HFFc6 (cell line): Measurements from ENCODE around the gene MMS19. TPM values are rescaled to one million over a fixed set of nuclear protein-coding genes. Genes with fewer than 3 reads are reported as not detected.

Experiments used
- DNase-seq: peaks from one replicate; pipeline ENCODE4 v3.0.0-alpha.2; 2018
- H3K27ac Mint-ChIP-seq: 2 replicates; pipeline ENCODE4 v1.8.0; 2020; ENCODE audit warnings: mild to moderate bottlenecking, mixed read lengths
- H3K27me3 Mint-ChIP-seq: 2 replicates; pipeline ENCODE4 v1.8.0; 2021; ENCODE audit warnings: mild to moderate bottlenecking, moderate library complexity, mixed read lengths; ENCODE audit not compliant: insufficient read depth
- H3K36me3 Mint-ChIP-seq: 2 replicates; pipeline ENCODE4 v1.8.0; 2021; ENCODE audit warnings: low read depth, mixed read lengths
- H3K4me1 Mint-ChIP-seq: 2 replicates; pipeline ENCODE4 v1.8.0; 2020; ENCODE audit warnings: low read depth, mixed read lengths
- H3K4me3 Mint-ChIP-seq: 2 replicates; pipeline ENCODE4 v1.8.0; 2020; ENCODE audit warnings: mild to moderate bottlenecking, moderate library complexity, mixed read lengths
- H3K9me3 Mint-ChIP-seq: 2 replicates; pipeline ENCODE4 v1.8.0; 2020; ENCODE audit warnings: mild to moderate bottlenecking, mixed read lengths
- total RNA-seq, 6 experiments: library from RNA; stranded (reverse); fragmentation: NEBNext Ultra II Directional; extraction: Animal tissue kit (Norgen Biotek cat#: 25700); gene quantifications; 2 replicates in 1 of 6; 3 replicates in 5 of 6; pipeline ENCODE4 v1.2.3, GENCODE V29; 2021
- TF ChIP-seq, protein P1 (sequence below): fragments of 200-600 bp; sonication (generic); IDR thresholded peaks from 2 replicates; pipeline ENCODE4 v1.5.0; 2021; ENCODE audit warnings: antibody characterized with exemption, mild to moderate bottlenecking

The MMS19 gene
- total RNA-seq, 6 experiments from 2014 or later, result 53.8 to 61.2 (median 56.3) TPM

DNA sequence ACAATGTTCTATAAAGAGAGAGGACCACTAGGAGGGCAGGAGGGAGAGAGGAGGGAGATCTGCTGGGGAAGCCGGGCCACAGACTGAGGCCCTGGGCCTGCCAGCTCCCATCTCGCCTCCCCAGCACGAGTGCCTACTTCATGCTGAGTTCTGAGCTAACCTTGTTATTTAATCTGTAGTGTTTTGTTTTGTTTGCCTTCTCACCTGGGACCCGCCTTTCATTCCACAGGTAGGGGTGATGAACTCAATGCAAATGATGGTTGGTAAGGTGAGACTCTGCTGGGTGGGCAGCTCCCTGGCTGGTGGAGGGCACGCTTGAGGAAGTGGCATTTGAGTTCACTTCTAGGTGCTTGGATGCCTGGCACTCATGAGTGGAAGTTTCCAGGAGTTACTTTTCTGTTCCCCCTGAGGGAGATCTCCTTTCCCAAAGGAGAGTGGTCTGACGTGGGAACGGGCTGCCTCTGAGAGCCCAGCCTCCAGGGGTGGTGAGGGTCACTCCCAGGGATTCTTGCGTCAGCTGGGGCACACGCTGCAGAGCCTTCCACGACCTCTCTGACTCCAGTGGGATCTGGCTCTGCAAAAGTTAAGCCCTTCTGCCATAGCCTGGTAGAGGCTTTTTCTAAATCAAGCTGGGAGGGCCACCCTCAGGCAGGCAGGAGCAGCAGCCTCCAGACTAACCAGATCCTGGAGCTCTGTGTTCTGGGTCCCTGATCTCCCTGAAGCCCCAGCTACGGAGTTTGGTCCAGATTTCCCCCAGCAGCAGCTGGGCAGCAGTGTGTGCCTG, 22.9 kb upstream of the MMS19 start:
- Mint-ChIP-seq H3K27me3 (no peaks in the 10 kb centered on the region; the same call in 1 of the 2 replicates), H3K4me1 (peaks cover 32% of the 10 kb centered on the region), H3K4me3 (no peak overlapping the region), H3K27ac (no peak overlapping the region), H3K9me3 (no peaks in the 10 kb centered on the region), H3K36me3 (no peaks in the 10 kb centered on the region)
- DNase-seq, result no peak
- TF ChIP-seq, protein P1, sequence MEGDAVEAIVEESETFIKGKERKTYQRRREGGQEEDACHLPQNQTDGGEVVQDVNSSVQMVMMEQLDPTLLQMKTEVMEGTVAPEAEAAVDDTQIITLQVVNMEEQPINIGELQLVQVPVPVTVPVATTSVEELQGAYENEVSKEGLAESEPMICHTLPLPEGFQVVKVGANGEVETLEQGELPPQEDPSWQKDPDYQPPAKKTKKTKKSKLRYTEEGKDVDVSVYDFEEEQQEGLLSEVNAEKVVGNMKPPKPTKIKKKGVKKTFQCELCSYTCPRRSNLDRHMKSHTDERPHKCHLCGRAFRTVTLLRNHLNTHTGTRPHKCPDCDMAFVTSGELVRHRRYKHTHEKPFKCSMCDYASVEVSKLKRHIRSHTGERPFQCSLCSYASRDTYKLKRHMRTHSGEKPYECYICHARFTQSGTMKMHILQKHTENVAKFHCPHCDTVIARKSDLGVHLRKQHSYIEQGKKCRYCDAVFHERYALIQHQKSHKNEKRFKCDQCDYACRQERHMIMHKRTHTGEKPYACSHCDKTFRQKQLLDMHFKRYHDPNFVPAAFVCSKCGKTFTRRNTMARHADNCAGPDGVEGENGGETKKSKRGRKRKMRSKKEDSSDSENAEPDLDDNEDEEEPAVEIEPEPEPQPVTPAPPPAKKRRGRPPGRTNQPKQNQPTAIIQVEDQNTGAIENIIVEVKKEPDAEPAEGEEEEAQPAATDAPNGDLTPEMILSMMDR, result no peak

DNA sequence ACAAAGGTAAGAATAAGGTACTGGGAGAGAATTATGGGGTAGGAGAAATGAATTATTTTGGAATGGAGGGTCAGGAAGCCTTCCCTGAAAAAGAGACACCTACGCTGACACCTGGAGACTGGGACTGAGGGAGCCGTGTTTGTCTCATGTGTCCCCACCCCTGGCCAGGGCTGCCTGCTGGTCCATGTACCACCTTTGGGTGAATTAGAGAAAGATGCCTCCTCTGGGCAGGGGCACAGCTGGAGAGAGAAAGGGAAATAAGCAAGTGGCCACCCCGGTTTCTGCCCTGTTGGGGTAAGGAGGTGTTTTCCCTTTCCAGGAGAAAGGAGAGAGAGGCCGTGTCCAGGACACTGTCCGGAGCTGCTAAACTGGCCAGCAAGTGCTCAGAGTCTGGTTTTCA, 22.3 kb upstream of the MMS19 start:
- Mint-ChIP-seq H3K27me3 (no peaks in the 10 kb centered on the region; the same call in 1 of the 2 replicates), H3K36me3 (no peaks in the 10 kb centered on the region), H3K4me1 (peaks cover 26% of the 10 kb centered on the region), H3K4me3 (no peak overlapping the region), H3K9me3 (no peaks in the 10 kb centered on the region), H3K27ac (no peak overlapping the region)
- no peak for DNase-seq
- TF ChIP-seq, protein P1, result no peak

DNA sequence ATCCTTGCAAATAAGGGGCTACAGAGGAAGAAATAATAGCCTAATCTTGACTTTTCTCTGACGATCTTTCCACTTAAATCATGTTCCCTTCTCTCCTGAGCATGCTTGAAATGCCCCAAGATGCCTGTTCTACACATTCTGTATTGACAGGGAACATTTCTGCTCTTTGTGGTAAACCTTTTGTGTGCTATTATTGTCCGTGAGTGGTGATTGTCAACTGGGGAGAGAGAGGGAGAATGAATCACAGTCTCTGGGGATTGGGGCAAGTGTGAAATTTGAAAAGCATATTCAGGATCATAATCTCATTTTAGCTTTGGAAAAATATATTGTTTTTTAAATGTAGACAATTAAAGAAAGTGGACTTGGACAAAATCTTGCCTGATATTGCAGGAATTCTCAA, 21.1 kb upstream of the MMS19 start:
- H3K36me3 Mint-ChIP-seq, result no peaks in the 10 kb centered on the region
- TF ChIP-seq, protein P1, result no peak
- H3K27ac Mint-ChIP-seq, result no peak overlapping the region
- H3K9me3 Mint-ChIP-seq, result no peaks in the 10 kb centered on the region
- H3K27me3 Mint-ChIP-seq, result no peaks in the 10 kb centered on the region; the same call in 1 of the 2 replicates
- no peak for DNase-seq
- H3K4me3 Mint-ChIP-seq, result no peak overlapping the region
- H3K4me1 Mint-ChIP-seq, result peaks cover 26% of the 10 kb centered on the region

DNA sequence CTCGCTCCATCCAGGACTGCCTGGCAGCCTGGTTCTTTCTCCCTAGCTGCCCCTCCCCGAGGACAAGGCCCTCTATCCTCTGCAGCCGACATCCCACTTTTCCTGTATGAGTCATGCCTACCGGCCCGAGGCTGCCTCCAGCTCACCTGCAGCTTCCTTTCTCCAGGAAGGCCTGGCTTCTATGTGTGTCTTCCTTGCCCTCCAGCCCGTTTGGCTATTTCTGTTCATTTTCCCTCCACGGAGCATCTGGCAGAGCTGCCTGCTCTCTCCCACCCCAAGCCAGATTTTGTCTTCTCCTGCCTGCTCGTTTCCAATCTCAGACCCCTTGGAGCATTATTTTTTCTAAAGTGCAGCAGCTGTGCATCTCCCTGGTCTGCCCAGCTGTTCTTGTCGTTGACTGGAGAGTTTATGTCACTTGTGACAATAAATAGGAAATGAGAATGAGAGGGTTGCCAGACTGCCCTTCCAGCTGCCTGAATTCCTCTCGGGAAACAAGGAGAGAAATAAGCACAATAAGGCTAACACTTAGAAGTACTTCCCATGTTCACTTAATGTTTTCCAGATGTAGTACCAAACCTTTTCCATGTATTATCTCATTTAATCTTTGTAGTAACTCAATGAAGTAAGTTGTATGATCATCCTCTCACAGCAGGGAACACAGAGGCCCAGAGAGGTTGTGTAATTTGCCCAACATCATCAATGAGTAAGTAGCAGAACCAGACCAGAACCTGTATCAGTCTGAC, 20.2 kb upstream of the MMS19 start:
- peak overlapping the region; percentile 58 for H3K27ac Mint-ChIP-seq
- H3K27me3 Mint-ChIP-seq, result no peaks in the 10 kb centered on the region; the same call in 1 of the 2 replicates
- H3K9me3 Mint-ChIP-seq, result no peaks in the 10 kb centered on the region
- TF ChIP-seq, protein P1, result no peak
- no peak overlapping the region for H3K4me3 Mint-ChIP-seq
- no peaks in the 10 kb centered on the region for H3K36me3 Mint-ChIP-seq
- H3K4me1 Mint-ChIP-seq, result peaks cover 26% of the 10 kb centered on the region
- DNase-seq, result peak; percentile 19

DNA sequence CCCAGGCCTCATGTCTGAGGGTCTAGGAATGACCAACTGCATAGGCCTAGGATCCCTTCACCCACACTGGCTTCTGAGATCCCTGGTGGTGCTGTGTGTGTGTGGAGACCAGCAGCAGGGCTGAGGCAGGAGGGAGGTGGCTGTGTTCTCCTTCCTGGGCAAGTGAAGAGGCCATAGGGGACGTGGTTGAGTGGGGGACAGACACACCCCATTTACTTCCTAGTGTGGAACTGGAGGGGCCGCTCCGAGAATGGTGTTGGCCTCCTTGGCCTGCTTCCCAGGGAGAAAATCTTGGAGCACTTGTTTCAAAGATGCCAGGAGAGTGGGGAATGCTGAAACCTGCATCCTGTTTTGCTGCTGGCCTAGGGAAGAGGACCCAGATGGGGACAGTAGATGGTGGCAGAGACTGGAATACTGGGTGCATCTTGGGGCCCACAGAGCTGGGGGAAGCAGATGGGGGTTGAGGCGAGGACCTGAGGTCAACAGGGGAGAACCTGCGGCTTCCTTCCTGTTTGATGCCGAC, 19.6 kb upstream of the MMS19 start:
- Mint-ChIP-seq H3K27ac (0 out of 2 replicates have a peak overlapping the region, but pooled peaks have one; percentile 8), H3K4me1 (peaks cover 31% of the 10 kb centered on the region)

More for the DNA sequence above, 19.6 kb upstream of the MMS19 start:
- no peak overlapping the region for H3K4me3 Mint-ChIP-seq
- DNase-seq, result no peak
- H3K36me3 Mint-ChIP-seq, result no peaks in the 10 kb centered on the region
- no peaks in the 10 kb centered on the region for H3K9me3 Mint-ChIP-seq
- TF ChIP-seq, protein P1, result no peak
- no peaks in the 10 kb centered on the region; the same call in 1 of the 2 replicates for H3K27me3 Mint-ChIP-seq
